ENCODE measurements around the gene ERO1B.
"Not testable (repeated sequence)": the region's sequence is repeated elsewhere in the genome, so short reads cannot be mapped to it uniquely, and the experiment has no call there.

ERO1B gene

GRCh38 chr1:236247286-236247685 lies 34.5 kb downstream of the ERO1B start:
- DNase-seq: no peak

DNA sequence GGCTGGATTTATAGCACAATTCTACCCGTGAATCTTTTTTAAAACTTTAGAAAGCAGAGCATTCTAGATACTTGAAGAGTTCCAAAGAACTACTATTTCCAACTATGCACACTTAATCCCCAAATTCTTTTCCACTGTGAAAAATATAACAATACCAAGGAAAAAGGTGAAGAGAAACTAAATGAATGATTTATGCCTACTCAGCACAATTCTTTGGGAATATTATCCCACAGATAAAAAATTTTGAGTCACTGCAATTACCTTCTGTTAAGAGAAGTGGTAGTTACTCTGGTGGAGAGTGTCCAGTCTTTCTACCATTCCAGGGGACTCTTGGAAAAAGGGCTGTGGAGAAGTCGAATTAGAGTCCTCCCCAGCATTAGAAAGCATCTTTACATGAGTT lies 39.2 kb downstream of the ERO1B start:
- DNase-seq: no peak

DNA sequence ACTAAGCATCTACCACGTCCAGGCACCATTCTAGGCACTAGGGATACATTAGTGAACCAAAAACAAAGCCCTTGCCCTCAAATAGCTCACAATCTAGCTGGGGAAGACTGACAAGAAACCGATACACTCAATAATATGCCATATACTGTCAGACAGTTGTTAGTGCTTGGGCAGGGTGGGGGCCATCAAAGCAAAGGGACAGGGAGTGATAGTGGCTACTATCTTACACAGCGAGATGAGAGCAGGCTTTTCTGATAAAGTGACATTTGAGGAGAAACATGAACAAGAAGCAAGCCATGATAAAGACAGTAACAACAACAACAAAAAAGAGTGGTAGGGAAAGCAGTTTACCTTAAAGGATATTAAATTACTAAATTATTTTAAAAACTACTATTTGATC lies 41.1 kb downstream of the ERO1B start:
- no peak for DNase-seq

DNA sequence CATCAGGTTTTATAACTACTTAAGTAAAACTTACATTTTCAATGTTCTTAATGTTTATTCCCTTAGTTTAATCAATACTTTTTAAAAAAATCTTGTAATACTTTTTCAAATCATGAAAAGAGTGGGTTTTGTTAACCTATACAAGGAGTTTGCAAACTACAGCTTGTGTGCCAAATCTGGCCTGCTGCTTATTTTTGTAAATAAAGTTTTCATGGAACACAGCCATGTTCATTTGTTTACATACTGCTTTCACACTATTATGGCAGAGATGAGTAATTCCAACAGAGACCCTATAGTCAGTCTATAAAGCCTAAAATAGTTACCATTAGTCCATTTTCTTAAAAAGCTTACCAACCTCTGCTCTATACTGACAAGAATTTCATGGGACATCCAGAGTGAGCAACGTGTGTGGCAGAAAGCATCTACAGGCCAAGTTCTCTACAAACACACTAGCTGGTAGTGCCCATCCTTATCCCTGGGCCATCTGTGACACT lies 42.6 kb downstream of the ERO1B start:
- DNase-seq: no peak

DNA sequence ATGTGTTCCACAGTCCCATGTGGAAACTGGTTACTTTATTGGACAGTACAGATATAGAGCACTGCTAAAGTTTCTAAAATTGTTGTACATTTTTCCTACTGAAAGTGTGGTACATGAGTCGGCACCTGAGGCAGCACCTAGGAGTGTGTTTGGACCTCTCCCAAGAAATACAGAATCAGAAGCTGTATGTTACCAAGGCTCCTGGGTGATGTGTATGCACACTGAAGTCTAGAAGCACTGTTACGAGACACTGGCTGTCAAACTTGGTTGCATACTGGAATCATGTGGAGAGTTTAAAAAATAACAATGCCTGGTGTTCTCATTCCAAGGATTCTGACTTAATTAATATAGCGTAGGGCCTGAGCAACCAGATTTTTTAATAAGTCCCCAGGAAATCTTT lies 46.6 kb downstream of the ERO1B start:
- DNase-seq: no peak

DNA sequence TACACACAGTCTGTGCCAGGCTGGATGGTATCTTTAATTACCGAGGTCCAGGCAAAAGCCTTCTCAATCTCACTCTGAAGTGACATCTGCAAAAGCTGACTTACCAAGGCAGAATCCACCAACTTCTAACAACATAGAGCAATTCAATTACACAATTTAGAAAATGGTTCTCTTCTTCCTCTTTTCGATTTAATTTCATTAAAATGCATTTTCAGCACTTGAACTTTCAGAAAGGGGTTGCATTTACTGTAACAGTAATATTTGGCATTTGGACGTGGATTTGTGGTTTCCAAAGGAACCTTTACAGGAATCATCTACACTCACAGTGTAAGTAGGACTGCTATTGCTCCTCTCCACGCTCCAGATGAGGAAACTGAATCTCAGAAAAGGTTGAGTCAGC lies 53.3 kb downstream of the ERO1B start:
- DNase-seq: no peak

GRCh38 chr1:236222632-236223031 lies 59.1 kb downstream of the ERO1B start:
- no peak for DNase-seq

- no peak for DNase-seq
Measured at GRCh38 chr1:236220473-236220872, 61.3 kb downstream of the ERO1B start.

DNA sequence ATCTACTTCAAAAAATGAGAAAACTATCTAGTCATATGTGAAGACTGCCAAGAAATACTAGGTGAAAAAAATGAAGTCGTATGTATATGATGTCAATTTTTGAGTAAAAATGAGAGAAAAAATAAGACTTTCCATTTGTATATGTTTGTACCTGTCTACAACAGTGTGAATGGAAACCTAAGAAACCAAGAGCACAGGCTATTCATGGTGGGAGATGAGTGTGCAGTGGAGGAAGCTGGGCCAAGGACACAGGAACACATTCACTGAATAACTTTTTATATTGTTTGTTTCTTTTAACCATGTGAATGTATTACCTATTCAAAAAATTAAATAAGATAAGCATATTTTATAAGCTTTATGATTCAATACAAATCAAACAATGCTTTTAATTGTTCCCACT lies 67.0 kb downstream of the ERO1B start:
- no peak for DNase-seq

- no peak for DNase-seq
Measured at GRCh38 chr1:236213534-236213933, 68.2 kb downstream of the ERO1B start.

- no peak for DNase-seq
Measured at GRCh38 chr1:236211815-236212214, 69.9 kb downstream of the ERO1B start.

GRCh38 chr1:236209713-236210112 lies 72.0 kb downstream of the ERO1B start:
- DNase-seq: no peak

DNA sequence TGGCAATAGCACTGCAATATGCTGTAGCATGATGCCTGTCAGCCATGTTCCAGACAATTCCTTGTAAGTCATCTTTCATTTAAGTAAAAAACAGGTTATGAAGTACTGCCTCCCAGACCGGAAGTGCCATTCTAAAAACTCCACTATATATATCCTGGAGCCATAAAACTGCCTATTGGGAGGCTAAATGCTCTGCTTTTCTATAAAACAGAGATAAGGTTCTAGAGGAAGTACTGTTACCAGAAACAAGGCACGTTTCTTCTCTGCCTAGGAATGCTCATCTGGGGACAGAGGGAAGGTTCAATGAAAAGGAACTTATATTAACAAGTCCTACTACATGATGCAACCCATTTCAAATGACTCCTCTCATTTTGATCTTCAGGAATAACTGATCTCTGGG lies 72.6 kb downstream of the ERO1B start:
- no peak for DNase-seq

DNA sequence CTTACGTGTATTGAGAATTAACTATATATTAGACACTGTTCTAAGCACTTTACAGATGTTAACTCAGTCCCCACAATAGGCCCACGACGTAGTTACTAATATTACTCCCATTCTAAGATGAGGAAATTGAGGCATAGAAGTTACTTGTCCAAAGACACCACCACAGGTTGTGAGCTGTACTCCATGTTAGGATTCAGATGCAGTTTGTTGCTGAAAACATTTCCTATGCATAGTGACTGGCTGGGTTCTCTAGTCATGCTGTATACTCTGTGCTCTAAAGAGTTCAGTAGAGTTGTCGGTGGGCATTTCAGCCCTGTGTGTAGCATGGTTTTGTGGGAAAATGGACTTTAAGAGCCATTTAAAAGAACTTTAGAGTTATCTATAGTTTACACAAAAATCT lies 74.2 kb downstream of the ERO1B start:
- no peak for DNase-seq

DNA sequence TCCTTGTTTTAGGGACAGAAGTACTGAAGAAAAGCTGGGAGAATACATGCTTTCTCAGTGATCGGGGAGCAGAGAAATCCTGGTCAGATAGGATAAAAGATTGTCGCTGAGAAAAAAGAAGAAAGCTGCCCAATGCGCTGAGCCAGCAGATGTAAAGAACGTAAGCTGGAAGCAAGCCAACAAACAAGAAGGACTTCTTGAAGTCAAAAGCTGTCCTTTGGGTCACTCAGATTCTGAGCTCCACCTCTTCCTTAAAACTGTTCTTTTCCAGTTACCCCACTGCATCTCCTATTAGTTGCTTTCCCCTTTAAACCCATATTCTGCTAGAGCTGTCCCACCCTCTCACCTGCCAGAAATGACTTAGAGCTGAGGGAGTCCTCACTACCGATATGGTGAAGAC lies 74.6 kb downstream of the ERO1B start:
- DNase-seq: no peak

- no peak for DNase-seq
Measured at GRCh38 chr1:236206548-236206947, 75.2 kb downstream of the ERO1B start.

DNA sequence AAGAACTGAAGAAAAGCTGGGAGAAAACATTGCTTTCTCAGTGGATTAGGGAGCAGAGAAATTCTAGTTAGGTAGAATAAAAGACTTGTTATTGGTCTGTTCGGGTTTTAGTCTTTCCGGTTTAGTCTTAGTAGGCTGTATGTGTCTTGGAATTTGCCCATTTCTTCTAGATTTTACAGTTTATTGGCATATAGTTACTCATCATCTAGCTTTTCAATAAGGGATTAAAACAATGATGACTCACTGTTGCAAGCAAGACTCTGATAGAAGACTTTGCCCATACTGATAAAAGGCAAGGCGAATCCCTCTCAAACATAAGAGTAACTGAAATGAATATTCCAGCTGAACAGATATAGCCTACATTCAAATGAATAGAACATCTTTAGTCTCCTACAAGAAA lies 77.1 kb downstream of the ERO1B start:
- no peak for DNase-seq

DNA sequence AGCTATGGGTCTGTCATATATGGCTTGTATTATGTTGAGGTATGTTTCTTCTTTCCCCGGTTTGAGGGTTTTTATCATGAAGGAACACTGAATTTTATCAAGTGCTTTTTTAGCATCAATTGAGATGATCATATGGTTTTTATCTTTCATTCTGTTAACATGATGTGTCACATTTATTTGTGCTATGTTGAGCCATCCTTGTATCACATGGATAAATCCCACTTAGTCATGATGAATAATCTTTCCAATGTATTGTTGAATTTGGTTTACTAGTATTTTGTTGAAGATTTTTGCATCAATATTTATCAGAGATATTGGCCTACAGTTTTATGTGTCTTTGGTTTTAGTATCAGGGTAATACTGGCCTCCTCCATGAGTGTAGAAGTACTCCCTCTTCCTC lies 77.7 kb downstream of the ERO1B start:
- no peak for DNase-seq

- DNase-seq: no peak
Measured at GRCh38 chr1:236201786-236202185, 80.0 kb downstream of the ERO1B start.

- no peak for DNase-seq
Measured at GRCh38 chr1:236200925-236201324, 80.8 kb downstream of the ERO1B start.

- no peak for DNase-seq
Measured at GRCh38 chr1:236193184-236193583, 88.6 kb downstream of the ERO1B start.

DNA sequence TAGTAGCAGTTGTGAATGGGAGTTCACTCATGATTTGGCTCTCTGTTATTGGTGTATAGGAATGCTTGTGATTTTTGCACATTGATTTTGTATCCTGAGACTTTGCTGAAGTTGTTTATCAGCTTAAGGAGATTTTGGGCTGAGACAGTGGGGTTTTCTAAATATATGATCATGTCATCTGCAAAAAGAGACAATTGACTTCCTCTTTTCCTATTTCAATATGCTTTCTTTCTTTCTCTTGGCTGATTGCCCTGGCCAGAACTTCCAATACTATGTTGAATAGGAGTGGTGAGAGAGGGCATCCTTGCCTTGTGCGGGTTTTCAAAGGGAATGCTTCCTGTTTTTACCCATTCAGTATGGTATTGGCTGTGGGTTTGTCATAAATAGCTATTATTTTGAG lies 93.7 kb downstream of the ERO1B start:
- not testable (repeated sequence) for DNase-seq

DNA sequence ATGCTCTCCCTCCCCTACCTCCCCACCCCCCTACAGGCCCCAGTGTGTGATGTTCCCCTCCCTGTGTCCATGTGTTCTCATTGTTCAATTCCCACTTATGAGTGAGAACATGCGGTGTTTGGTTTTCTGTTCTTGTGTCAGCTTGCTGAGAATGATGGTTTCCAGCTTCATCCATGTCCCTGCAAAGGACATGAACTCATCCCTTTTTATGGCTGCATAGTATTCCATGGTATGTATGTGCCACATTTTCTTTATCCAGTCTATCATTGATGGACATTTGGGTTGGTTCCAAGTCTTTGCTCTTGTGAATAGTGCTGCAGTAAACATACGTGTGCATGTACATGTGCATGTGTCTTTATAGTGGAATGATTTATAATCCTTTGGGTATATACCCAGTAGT lies 95.3 kb downstream of the ERO1B start:
- not testable (repeated sequence) for DNase-seq

- DNase-seq: no peak
Measured at GRCh38 chr1:236185687-236186086, 96.1 kb downstream of the ERO1B start.

DNA sequence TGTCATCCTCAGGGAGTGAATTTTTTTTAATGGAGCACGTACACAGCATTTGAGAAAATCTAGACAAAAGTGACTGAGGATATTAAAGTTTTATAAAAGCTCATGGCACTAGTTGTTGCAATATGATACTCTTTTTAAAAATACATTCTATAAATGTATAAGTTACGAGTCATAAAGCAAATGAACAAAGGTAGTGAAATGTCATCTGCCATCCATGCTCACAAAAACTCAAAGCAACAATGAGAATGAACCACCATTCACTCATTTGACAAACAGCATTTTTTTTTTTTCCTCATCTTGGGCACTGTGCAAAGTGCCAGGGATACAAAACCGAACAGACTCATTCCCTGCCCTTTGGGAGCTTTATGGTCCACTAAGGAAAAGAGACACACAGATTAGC lies 100.7 kb downstream of the ERO1B start:
- DNase-seq: no peak

DNA sequence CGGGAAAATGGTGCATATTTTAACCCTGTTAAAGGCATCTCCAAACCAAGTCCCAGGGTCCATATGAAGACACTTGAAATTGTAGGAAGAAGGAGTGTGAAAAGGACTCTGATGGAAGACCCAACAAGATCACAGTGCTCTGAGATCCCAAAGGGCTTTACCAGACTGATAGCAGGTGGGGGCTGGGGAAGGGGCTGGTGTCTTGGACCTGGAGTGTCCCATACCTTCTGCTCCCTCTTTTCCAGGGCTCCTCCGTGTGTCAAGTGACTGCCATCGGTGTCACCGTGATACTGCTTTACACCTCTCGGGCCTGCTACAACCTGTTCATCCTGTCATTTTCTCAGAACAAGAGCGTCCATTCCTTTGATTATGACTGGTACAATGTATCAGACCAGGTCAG lies 102.1 kb downstream of the ERO1B start:
- DNase-seq: no peak

All from NCI-H524 (cell line).